ENCODE data around the gene CCDC187.
A peak's percentile ranks its signal among the peaks of the same experiment; 100 is the strongest.
"Not testable (repeated sequence)": the region's sequence is repeated elsewhere in the genome, so short reads cannot be mapped to it uniquely, and the experiment has no call there.

The CCDC187 gene

GRCh38 chr9:136237486-136238341 lies 66.2 kb downstream of the CCDC187 start:
- no peak for DNase-seq

GRCh38 chr9:136236471-136237410 lies 67.2 kb downstream of the CCDC187 start:
- DNase-seq = not testable (repeated sequence)

GRCh38 chr9:136235709-136236455 lies 68.0 kb downstream of the CCDC187 start:
- no peak for DNase-seq

DNA sequence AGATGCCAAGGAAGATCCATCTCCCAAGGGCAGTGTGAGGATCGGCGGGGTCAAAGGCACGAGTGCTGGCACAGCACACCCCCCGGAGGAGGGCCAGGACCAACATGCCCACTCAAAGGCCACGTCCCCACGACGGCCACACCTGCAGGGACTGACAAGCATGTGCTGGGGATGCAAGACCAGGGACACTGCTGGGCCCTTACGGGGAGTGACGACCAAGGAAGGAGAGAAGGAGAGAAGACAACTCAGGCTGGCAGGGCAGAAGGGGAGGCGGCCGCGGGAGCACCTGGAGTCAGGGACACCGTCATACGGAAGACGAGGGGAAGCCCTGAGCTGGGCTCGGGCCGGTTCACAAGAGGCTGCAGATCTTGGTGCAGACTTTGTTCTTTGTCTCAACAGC lies 68.7 kb downstream of the CCDC187 start:
- no peak for DNase-seq

DNA sequence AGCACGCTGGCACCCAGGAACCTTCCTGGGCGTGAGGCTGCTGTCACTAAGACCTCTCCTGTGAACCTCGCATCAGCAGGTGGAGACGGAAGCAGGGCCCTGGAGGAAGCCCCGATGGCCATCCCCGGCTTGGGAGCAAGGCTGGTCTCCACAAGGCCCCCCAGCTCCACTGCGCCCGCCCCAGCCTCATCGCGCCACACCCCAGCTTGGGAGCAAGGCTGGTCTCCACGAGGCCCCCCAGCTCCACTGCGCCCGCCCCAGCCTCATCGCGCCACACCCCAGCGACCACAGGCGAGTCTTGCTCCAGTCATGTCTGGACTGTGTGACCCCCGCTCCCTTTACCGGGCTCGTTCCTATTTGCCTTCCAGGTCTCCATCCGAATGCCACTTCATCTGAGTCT lies 69.3 kb downstream of the CCDC187 start:
- no peak for DNase-seq

- no peak for DNase-seq
Measured at GRCh38 chr9:136233868-136234267, 70.0 kb downstream of the CCDC187 start.

GRCh38 chr9:136233411-136233810 lies 70.5 kb downstream of the CCDC187 start:
- no peak for DNase-seq

GRCh38 chr9:136232969-136233368 lies 70.9 kb downstream of the CCDC187 start:
- DNase-seq = no peak

DNA sequence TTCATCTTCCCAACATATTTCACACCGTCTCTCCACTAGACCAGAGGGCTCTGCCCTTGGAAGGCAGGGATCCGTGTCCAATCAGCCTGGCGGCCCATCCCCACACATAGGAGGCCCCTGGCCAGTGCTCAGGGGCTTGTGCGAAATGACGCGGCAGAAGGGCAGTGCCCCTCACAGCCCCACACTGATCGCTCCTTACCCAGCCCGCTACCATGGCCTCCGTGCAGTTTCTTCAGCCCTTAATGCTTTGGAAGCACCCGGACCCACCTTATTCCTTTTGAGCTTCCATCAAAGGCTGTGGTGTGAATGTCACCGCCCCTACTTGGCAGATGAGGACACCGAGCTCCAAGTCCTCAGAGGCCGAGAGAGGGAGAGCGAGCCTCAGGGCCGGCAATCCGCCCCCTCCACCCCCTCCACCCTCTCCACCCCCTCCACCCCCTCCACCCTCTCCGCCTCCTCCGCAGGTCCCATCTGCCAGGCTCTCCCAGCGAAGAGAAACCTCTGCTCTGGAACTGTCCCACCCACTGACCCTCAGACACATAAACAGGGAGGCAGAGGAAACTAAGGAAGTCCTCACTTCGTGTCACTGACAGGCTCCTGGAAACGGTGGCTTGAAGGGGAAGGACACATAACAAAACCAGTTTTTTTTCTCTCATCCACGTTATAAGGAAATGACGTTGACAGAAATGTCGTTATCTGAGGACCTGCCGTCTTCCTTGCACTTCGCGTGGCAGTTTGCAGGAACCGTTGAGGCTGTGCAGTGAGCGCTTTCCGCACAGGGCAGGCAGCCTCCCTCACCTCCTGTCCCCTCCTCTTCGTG lies 72.2 kb downstream of the CCDC187 start:
- no peak for DNase-seq

- DNase-seq = no peak
Measured at GRCh38 chr9:136230773-136231172, 73.1 kb downstream of the CCDC187 start.

DNA sequence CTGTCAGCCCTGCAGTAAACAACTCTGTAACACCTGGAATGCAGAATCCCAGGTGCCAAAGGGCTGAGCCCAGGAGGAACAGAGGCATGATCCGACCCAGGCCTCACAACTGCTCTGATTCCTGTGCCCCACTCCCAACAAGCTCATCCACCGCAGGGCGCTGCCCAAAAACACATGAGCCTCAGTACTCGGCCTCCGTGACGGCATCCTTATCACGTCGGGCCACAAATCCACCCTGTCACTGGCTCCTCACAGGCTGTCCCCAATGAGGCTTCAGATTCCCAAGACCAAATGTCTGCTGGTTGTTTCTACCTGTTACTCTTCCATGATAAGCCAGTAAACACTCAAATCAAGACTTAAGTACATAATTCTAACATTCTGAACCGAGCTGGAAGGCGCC lies 73.5 kb downstream of the CCDC187 start:
- DNase-seq = no peak

DNA sequence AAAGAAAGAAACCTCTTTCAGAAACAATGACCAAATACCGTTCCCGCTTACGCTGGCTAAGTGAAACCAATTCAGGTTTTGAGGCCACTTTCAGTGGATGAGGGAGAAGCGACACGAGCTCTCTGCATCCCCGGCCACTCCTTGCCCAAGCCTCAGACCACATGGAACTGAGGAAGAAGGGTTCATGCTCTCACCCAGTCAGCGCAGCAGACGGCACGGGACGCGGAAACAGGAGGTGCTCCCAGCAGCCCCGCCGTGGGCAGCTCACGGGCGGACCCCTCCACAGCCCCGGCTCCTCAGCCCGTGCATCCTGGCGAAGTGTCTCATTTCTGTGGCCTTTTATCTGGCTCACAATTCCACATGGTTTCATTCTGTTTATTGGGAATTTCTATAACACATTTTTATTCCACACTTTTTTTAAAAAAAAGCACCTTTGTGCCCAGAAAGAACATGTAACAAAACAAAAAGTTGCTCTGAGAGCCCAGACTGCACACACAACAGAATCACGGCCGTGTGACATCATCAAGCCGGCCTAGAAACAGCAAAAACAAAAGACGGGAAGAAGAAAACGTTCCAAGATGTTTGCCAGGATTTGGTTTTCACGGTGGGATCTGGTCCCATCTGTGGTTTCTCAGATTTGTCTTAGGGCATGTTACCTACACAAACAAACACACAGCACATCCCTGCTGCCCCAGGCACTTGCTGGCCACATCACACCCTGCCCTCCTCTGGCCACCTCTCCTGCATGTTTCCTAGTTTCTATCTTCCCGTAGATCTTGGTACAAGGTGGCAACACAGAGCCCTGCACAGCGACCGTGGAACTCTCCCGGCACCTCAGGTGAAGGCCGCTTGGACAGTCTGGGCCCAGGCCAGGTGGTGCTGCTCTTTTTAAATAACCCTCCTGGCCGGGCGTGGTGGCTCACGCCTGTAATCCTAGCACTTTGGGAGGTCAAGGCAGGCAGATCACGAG lies 74.5 kb downstream of the CCDC187 start:
- DNase-seq = no peak

DNA sequence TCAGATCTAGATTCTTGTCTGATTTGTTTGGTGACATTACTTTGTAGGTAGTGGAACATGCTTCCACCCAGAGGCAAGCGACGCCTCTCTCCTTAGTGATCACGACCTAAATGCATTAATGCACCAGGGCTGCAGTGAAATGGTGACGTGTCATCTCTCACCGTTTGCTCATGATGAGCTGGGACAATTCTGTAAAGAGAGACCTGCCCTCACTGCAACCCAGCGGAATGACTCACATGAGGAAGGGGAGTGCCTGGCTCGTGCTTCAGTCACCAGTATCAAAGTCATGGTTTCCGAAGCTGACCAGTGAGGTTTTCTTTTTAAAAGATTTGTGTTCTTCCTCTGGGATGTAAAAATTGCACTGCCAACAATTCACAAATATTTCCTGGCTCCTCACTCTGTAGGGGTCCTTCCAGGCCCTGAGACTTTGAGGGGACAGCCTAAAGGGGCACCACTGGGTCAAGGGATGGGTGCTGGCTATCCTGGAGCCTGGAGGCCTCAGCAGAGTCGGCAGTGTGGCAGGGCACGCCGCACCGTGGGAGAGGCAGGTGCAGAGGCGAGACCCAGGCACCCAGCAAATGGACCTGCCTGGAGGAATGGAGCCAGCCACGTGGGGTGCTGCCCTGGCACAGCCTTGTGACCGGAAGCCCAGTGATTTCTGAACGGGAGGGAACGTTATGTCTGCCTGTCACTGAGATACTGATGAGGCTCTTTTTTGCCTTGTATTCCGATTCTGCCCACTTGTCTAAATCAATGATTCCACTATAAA lies 75.6 kb downstream of the CCDC187 start:
- DNase-seq = peak; percentile 35

DNA sequence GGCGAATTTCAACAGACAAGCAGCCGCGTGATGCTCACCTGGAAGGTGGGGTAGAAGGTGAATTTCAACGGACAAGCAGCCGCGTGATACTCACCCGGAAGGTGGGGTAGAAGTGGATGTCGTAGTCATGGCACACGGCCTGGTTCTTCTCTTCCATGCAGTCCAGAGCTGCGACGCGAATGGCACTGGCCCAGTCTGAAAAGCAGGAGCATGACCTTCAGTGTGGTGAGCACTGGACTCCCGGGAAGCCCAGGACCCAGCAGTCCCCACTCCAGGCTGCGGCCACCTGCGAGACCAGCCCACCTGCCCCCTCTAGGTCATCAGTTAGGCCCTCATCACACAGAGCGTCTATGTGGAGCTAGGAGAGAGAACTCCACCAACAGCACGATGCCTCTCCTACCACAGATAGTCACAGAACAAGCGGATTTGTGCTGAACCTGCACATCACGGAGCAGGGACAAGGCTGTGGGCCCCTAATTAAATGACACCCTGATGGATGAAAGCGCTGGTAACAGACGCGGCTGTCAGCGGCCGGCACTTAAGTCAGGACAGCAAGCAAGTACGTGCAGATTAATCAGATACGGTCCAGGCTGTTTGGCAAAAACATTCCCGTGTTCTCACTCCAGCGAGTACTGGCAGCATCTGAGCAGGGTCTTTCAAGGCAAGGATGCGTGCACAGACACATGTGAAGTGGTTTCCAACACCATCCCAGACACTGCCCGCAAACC lies 77.0 kb downstream of the CCDC187 start:
- no peak for DNase-seq

GRCh38 chr9:136225748-136226679 lies 77.9 kb downstream of the CCDC187 start:
- peak; percentile 83 for DNase-seq

- DNase-seq = no peak
Measured at GRCh38 chr9:136225366-136225747, 78.5 kb downstream of the CCDC187 start.

- no peak for DNase-seq
Measured at GRCh38 chr9:136223871-136224640, 79.8 kb downstream of the CCDC187 start.

Data from stimulated activated CD8-positive, alpha-beta memory T cell treated with anti-CD3 and anti-CD28 coated beads, Interleukin-4, amount 100 ng/mL, for 48 hours (primary cell).